Esophagus squamous epithelium (tissue), 5 donors: ENCODE results near the gene SSH3. TPM values are rescaled to one million over a fixed set of nuclear protein-coding genes. Genes with fewer than 3 reads are reported as not detected.
A peak's percentile ranks its signal among the peaks of the same experiment; 100 is the strongest.

ENCODE experiments used
- DNase-seq: peaks from one replicate; lab custom pipeline; 2025; lab: John Stamatoyannopoulos, UW
- H3K27ac ChIP-seq, 4 donors: fragments of 200-600 bp; sonication (generic); one replicate each; pipeline ENCODE4 v1.5.1; 2016 to 2019; ENCODE audit warnings: mild to moderate bottlenecking in 1 of 4
- H3K27me3 ChIP-seq, 4 donors: fragments of 200-600 bp; sonication (generic); 1 replicate in 3 of 4; 2 replicates in 1 of 4; pipeline versions ENCODE4 v1.5.1 to v1.6.0; 2017 to 2021; ENCODE audit warnings: antibody characterized with exemption in 1 of 4
- H3K36me3 ChIP-seq, 3 donors: fragments of 200-600 bp; sonication (generic); one replicate each; pipeline ENCODE4 v1.5.1; 2016 to 2019
- H3K4me1 ChIP-seq, 3 donors: fragments of 200-600 bp; sonication (generic); one replicate each; pipeline ENCODE4 v1.5.1; 2017 to 2019
- H3K4me3 ChIP-seq, 4 donors: fragments of 200-600 bp; sonication (generic); 1 replicate in 3 of 4; 2 replicates in 1 of 4; pipeline ENCODE4 v1.5.1; 2016 to 2019; ENCODE audit warnings: mild to moderate bottlenecking in 2 of 4, moderate library complexity in 1 of 4
- H3K9me3 ChIP-seq, 3 donors: fragments of 200-600 bp; sonication (generic); one replicate each; pipeline ENCODE4 v1.5.1; 2016 to 2019
- CTCF ChIP-seq, 6 experiments: fragments of 450-650 bp in 4 of 6; fragments of 200-600 bp in 2 of 6; sonication (generic) in 2 of 6; IDR thresholded peaks; one replicate each; pipeline ENCODE4 v1.5.1; 2016 to 2019; ENCODE audit warnings: antibody characterized with exemption in 6 of 6, mild to moderate bottlenecking in 4 of 6, moderate library complexity in 4 of 6
- POLR2A ChIP-seq, 4 donors: fragments of 450-650 bp; IDR thresholded peaks; one replicate each; pipeline ENCODE4 v1.6.1; 2017; ENCODE audit warnings: antibody characterized with exemption in 4 of 4, mild to moderate bottlenecking in 4 of 4, moderate library complexity in 3 of 4
- WGBS, 2 donors: methylation state at CpG; one replicate each; pipeline ENCODE4 v1.1.5; 2018; 5-methylcytosine and 5-hydroxymethylcytosine counted together
- intact Hi-C: fragments of 100-400 bp; cut with DNase I; formaldehyde crosslinking; loops from one replicate; pipeline ENCODE4 v1.15.0; 2022
- total RNA-seq, 4 donors: library from RNA; depleted of rRNA; stranded (reverse); fragments of >200 nt; gene quantifications; one replicate each; pipeline ENCODE4 v1.1.0, GENCODE V29; 2016
- donor health status: DM: yes; HTN: yes; CAD: no.

SSH3 gene
- total RNA-seq, 4 donors from 2014 or later, result 51.4 to 78.4 (median 64.8) TPM

- Histone ChIP-seq H3K4me3 (peak overlapping the region in 2 of 4 donors; percentile 1 to 7), H3K27ac (peak overlapping the region; percentile 88 to 98 (median 97)), H3K9me3 (no peaks in the 10 kb centered on the region), H3K27me3 (no peaks in the 10 kb centered on the region), H3K36me3 (peaks cover 13 to 60% (median 13%) of the 10 kb centered on the region in 3 donors), H3K4me1 (peaks cover 89 to 100% (median 91%) of the 10 kb centered on the region in 3 donors)
- WGBS, 2 donors, result 56 to 67% methylated on average over 4 to 23 of the region's 35 CpGs
- intact Hi-C loops, result no loop called here
- DNase-seq, result no peak
- TF ChIP-seq CTCF (IDR thresholded peaks at IDR 0.05) (no peak), POLR2A (IDR thresholded peaks at IDR 0.05) (no peak)
Measured at GRCh38 chr11:67274768-67275605, 28.3 kb upstream of the SSH3 start.

GRCh38 chr11:67275606-67276409 lies 27.5 kb upstream of the SSH3 start:
- no peaks in the 10 kb centered on the region for H3K9me3 ChIP-seq
- DNase-seq, result no peak
- peak overlapping the region; percentile 88 to 98 (median 97) for H3K27ac ChIP-seq
- 82% methylated on average over 8 to 16 of the region's 17 CpGs for WGBS, 2 donors
- H3K4me1 ChIP-seq, result peaks cover 83 to 99% (median 86%) of the 10 kb centered on the region in 3 donors
- H3K4me3 ChIP-seq, result peak overlapping the region in 1 of 4 donors; percentile 7
- peaks cover 19 to 68% (median 21%) of the 10 kb centered on the region in 3 donors for H3K36me3 ChIP-seq
- intact Hi-C loops, result no loop called here
- no peaks in the 10 kb centered on the region for H3K27me3 ChIP-seq
- TF ChIP-seq POLR2A (IDR thresholded peaks at IDR 0.05), result no peak
- no peak for TF ChIP-seq CTCF (IDR thresholded peaks at IDR 0.05)

GRCh38 chr11:67276781-67277230 lies 26.5 kb upstream of the SSH3 start:
- no peaks in the 10 kb centered on the region for H3K27me3 ChIP-seq
- WGBS, 2 donors, result 36 to 37% methylated on average over 5 to 9 of the region's 16 CpGs
- TF ChIP-seq POLR2A (IDR thresholded peaks at IDR 0.05), result no peak
- TF ChIP-seq CTCF (IDR thresholded peaks at IDR 0.05), result peak in 2 of 6 experiments; percentile 29 to 32
- no peaks in the 10 kb centered on the region for H3K9me3 ChIP-seq
- DNase-seq, result no peak
- H3K4me1 ChIP-seq, result peaks cover 73 to 89% (median 76%) of the 10 kb centered on the region in 3 donors
- peak overlapping the region; percentile 88 to 98 (median 97) for H3K27ac ChIP-seq
- intact Hi-C loops, result no loop called here
- peak overlapping the region in 3 of 4 donors; percentile 24 to 61 (median 33) for H3K4me3 ChIP-seq
- peaks cover 27 to 71% (median 31%) of the 10 kb centered on the region in 3 donors for H3K36me3 ChIP-seq

GRCh38 chr11:67277231-67277961 lies 25.9 kb upstream of the SSH3 start:
- no peaks in the 10 kb centered on the region for H3K9me3 ChIP-seq
- peak overlapping the region in 3 of 4 donors; percentile 24 to 61 (median 33) for H3K4me3 ChIP-seq
- peaks cover 67 to 85% (median 71%) of the 10 kb centered on the region in 3 donors for H3K4me1 ChIP-seq
- peak overlapping the region; percentile 88 to 98 (median 97) for H3K27ac ChIP-seq
- intact Hi-C loops, result no loop called here
- no peaks in the 10 kb centered on the region for H3K27me3 ChIP-seq
- peaks cover 33 to 71% (median 37%) of the 10 kb centered on the region in 3 donors for H3K36me3 ChIP-seq
- DNase-seq, result peak; percentile 85
- TF ChIP-seq CTCF (IDR thresholded peaks at IDR 0.05), result no peak
- peak in 2 of 4 donors; percentile 18 to 39 for TF ChIP-seq POLR2A (IDR thresholded peaks at IDR 0.05)
- 0 to 12% methylated on average over 5 to 14 of the region's 24 CpGs for WGBS, 2 donors
